Natural killer cell treated with Interleukin-12 subunit alpha and Interleukin-12 subunit beta and Interleukin-15 and Interleukin-18, amount 100 ng/mL, for 72 hours (primary cell): ENCODE measurements around the gene PCBP3. TPM values are rescaled to one million over a fixed set of nuclear protein-coding genes. Genes with fewer than 3 reads are reported as not detected.

Experiments
- ATAC-seq, 2 donors: fragments of 150-1000 bp; cut with Tn5 transposase in 1 of 2; sonication (Bioruptor Pico), chemical (Tn5 transposase) in 1 of 2; 2 replicates each; pipeline ENCODE4 v1.10.0; 2021
- DNase-seq: peaks from one replicate; pipeline ENCODE4 v3.0.0; 2022; ENCODE audit warnings: low spot score
- H3K27ac Mint-ChIP-seq, 2 donors: 1 replicate in 1 of 2; 2 replicates in 1 of 2; pipeline ENCODE4 v1.8.0; 2022; ENCODE audit warnings: mixed read lengths in 2 of 2, mild to moderate bottlenecking in 1 of 2, moderate library complexity in 1 of 2
- H3K27me3 Mint-ChIP-seq, 2 donors: 1 replicate in 1 of 2; 2 replicates in 1 of 2; pipeline ENCODE4 v1.8.0; 2022; ENCODE audit warnings: mixed read lengths in 2 of 2
- H3K36me3 Mint-ChIP-seq: one replicate; pipeline ENCODE4 v1.8.0; 2022; ENCODE audit warnings: mixed read lengths
- H3K4me1 Mint-ChIP-seq, 2 donors: 1 replicate in 1 of 2; 2 replicates in 1 of 2; pipeline ENCODE4 v1.8.0; 2022; ENCODE audit warnings: low read depth in 2 of 2, mixed read lengths in 2 of 2, mild to moderate bottlenecking in 1 of 2
- H3K4me3 Mint-ChIP-seq: one replicate; pipeline ENCODE4 v1.8.0; 2022; ENCODE audit warnings: mixed read lengths
- H3K9me3 Mint-ChIP-seq: 2 replicates; pipeline ENCODE4 v1.8.0; 2022; ENCODE audit warnings: mixed read lengths
- total RNA-seq, 2 donors: library from RNA; stranded (reverse); gene quantifications; one replicate each; pipeline ENCODE4 v1.2.3, GENCODE V29; 2022

PCBP3 gene
- total RNA-seq, 2 donors from 2014 or later, result 0.43 to 1.4 TPM

DNA sequence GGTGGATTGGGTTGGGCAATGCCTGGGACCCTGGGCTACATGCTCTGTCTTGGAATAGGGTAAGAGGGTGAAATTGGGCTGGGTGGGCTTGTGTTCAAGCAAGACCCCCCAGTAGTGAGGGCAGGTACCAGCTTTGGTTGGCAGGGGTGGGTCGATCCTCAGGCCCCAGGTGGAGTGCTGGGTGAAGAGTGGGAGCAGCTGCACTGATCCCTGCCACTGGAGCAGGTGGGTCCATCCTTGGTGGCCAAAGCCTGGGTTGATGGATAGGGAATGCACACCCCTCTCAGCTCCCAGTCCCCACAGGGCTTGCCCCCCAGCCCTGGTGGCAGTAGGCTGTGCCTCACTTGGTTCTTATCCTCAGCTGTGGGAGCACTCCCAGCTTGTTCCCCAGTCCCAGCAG is 135.2 kb downstream of the PCBP3 start:
- Mint-ChIP-seq H3K27me3 (peaks cover 26 to 57% of the 10 kb centered on the region in 2 donors), H3K4me3 (no peak overlapping the region), H3K4me1 (no peaks in the 10 kb centered on the region), H3K36me3 (peaks cover 19% of the 10 kb centered on the region), H3K9me3 (peaks cover 10% of the 10 kb centered on the region), H3K27ac (no peak overlapping the region)
- DNase-seq (no peak), ATAC-seq (no peak)

DNA sequence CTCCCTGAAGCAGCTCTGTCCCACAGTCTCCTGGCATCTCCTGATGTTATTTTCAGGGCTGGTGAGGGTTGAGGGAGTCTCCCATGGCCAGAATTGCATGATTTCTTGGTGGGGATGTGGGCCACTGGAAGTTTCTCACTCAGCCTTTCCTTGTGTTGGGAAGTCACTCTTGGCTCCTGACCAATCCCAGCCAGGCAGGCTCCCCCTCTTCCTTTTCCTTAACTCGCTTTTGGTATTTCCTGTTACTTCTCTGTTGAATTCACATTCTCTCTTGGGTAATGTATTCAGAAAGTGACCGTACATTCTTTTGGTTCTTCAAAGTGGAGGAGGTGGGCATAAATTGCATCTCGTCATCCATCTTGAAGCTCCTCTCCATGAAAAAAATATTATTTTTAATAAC is 135.7 kb downstream of the PCBP3 start:
- Mint-ChIP-seq H3K9me3 (peaks cover 10% of the 10 kb centered on the region), H3K4me1 (no peaks in the 10 kb centered on the region), H3K4me3 (no peak overlapping the region)

DNA sequence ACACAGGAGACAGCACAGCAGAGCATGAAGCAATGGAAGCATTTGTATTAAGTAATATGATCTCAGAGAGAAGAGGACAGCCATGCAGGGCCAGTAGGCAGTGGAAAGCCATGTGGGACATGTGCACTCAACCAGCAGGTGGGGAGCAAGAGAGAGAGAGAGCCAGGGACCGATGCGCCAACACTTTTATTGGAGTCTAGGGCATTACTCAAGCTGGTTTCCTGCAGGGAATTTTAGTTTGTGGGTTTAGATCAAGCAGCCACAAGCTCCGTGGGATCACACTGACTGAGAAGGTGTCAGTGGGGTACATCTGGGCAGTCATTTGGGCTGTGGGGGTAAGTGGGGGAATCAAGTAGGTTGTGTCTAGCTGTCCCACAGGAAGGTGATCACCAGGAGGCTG is 137.1 kb downstream of the PCBP3 start:
- DNase-seq, result no peak
- no peak for ATAC-seq
- Mint-ChIP-seq H3K4me1 (no peaks in the 10 kb centered on the region), H3K36me3 (peaks cover 19% of the 10 kb centered on the region), H3K27ac (no peak overlapping the region), H3K9me3 (peaks cover 10% of the 10 kb centered on the region), H3K27me3 (peaks cover 20 to 39% of the 10 kb centered on the region in 2 donors), H3K4me3 (no peak overlapping the region)

More for the DNA sequence above, 135.7 kb downstream of the PCBP3 start:
- H3K36me3 Mint-ChIP-seq, result peaks cover 19% of the 10 kb centered on the region
- ATAC-seq (no peak), DNase-seq (no peak)
- peaks cover 26 to 53% of the 10 kb centered on the region in 2 donors for H3K27me3 Mint-ChIP-seq
- H3K27ac Mint-ChIP-seq, result no peak overlapping the region

- no peak for ATAC-seq
- no peaks in the 10 kb centered on the region for H3K4me1 Mint-ChIP-seq
- peaks cover 14% of the 10 kb centered on the region for H3K36me3 Mint-ChIP-seq
- H3K9me3 Mint-ChIP-seq, result peaks cover 8% of the 10 kb centered on the region
- H3K27ac Mint-ChIP-seq, result no peak overlapping the region
- H3K4me3 Mint-ChIP-seq, result no peak overlapping the region
- no peak for DNase-seq
- H3K27me3 Mint-ChIP-seq, result peaks cover 13 to 28% of the 10 kb centered on the region in 2 donors
Measured at GRCh38 chr21:45781741-45782140, 138.2 kb downstream of the PCBP3 start.

GRCh38 chr21:45786660-45787059 is 143.1 kb downstream of the PCBP3 start:
- Mint-ChIP-seq H3K9me3 (no peaks in the 10 kb centered on the region), H3K27me3 (peaks cover 9 to 18% of the 10 kb centered on the region in 2 donors), H3K4me3 (no peak overlapping the region), H3K27ac (no peak overlapping the region), H3K36me3 (no peaks in the 10 kb centered on the region), H3K4me1 (peaks cover 0 to 4% of the 10 kb centered on the region in 2 donors)
- ATAC-seq (no peak), DNase-seq (no peak)

- peak in 1 of 2 donors; percentile 36 for ATAC-seq
- Mint-ChIP-seq H3K4me1 (peaks cover 0 to 4% of the 10 kb centered on the region in 2 donors), H3K36me3 (no peaks in the 10 kb centered on the region), H3K4me3 (no peak overlapping the region), H3K27me3 (peaks cover 9 to 21% of the 10 kb centered on the region in 2 donors), H3K9me3 (no peaks in the 10 kb centered on the region), H3K27ac (no peak overlapping the region)
- DNase-seq, result no peak
Measured at GRCh38 chr21:45787371-45787770, 143.8 kb downstream of the PCBP3 start.

DNA sequence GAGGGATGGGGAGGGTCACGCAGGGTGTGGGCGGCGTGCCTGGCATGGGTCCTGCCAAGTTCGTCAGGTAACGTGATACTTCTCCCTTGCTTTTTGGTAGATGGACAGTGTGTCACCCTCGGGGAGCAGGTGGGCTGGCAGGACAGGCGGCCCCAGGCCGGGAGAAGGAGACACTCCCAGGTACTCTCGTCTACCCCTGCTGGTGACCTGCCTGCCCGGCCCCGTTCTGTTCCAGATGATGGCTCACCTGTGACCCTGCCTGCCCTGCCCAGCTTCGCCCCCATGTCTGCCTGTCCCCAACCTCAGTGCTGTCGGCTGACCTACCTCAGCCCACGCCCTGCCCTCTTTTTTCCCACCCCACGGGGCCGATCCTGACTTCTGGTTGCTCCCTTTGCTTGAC is 144.7 kb downstream of the PCBP3 start:
- Mint-ChIP-seq H3K9me3 (no peaks in the 10 kb centered on the region), H3K27ac (no peak overlapping the region), H3K36me3 (no peaks in the 10 kb centered on the region), H3K27me3 (peaks cover 9 to 26% of the 10 kb centered on the region in 2 donors), H3K4me3 (no peak overlapping the region), H3K4me1 (peaks cover 0 to 4% of the 10 kb centered on the region in 2 donors)
- DNase-seq, result no peak
- peak; percentile 10 to 20 for ATAC-seq

DNA sequence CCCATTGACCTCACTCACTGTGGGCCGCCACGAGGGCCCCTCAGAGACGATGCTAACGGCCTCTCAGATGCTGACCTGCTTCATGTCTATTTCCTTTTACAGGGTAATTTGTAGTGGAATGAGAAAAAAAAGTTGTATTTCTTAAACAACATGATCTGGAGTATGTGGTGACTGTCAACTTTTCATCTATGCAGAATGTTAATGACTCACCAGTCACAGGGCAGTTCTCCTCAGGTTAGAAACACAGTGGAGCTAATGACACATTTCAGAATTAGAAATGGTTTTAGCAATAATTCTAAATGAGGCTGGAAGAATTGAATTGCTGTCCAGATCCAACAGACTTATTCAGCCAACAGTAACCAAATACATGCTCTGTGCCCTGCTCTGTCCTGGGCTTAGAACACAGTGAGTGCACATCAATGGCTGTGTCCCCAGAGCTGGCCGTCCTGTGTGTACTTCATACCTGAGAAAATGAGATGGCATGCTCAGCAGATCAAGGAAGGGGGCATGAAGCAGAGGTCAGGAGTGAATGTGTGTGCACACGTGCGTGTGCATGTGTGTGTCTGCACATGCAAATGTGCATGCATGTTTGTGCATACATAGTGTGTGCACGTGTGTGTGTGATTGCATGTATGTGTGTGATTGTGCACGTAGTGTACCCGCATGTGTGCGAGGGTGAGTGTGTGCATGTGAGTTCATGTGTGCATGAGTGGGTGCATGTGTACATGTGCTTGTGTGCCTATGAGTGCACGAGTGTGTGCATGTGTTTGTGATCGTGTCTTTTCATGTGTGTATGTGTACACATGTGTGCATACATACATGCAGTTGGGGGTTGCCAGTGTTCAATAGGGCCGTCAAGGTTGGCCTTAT is 145.3 kb downstream of the PCBP3 start:
- DNase-seq (no peak), ATAC-seq (no peak)
- H3K27me3 Mint-ChIP-seq, result peaks cover 7 to 29% of the 10 kb centered on the region in 2 donors
- H3K4me3 Mint-ChIP-seq, result no peak overlapping the region
- no peak overlapping the region for H3K27ac Mint-ChIP-seq
- no peaks in the 10 kb centered on the region for H3K36me3 Mint-ChIP-seq
- H3K4me1 Mint-ChIP-seq, result peaks cover 0 to 4% of the 10 kb centered on the region in 2 donors
- no peaks in the 10 kb centered on the region for H3K9me3 Mint-ChIP-seq

- no peak overlapping the region for H3K27ac Mint-ChIP-seq
- peaks cover 0 to 4% of the 10 kb centered on the region in 2 donors for H3K4me1 Mint-ChIP-seq
- H3K36me3 Mint-ChIP-seq, result no peaks in the 10 kb centered on the region
- DNase-seq (no peak), ATAC-seq (no peak)
- H3K9me3 Mint-ChIP-seq, result no peaks in the 10 kb centered on the region
- H3K27me3 Mint-ChIP-seq, result peaks cover 8 to 32% of the 10 kb centered on the region in 2 donors
- H3K4me3 Mint-ChIP-seq, result no peak overlapping the region
Measured at GRCh38 chr21:45790427-45790826, 146.9 kb downstream of the PCBP3 start.

- Mint-ChIP-seq H3K4me3 (no peak overlapping the region), H3K9me3 (no peaks in the 10 kb centered on the region), H3K4me1 (peaks cover 0 to 4% of the 10 kb centered on the region in 2 donors), H3K27ac (no peak overlapping the region), H3K27me3 (peaks cover 9 to 35% of the 10 kb centered on the region in 2 donors), H3K36me3 (no peaks in the 10 kb centered on the region)
- ATAC-seq (no peak), DNase-seq (no peak)
Measured at GRCh38 chr21:45791562-45792418, 148.3 kb downstream of the PCBP3 start.

GRCh38 chr21:45792682-45793383 is 149.3 kb downstream of the PCBP3 start:
- no peaks in the 10 kb centered on the region for H3K36me3 Mint-ChIP-seq
- DNase-seq (no peak), ATAC-seq (no peak)
- peaks cover 0 to 4% of the 10 kb centered on the region in 2 donors for H3K4me1 Mint-ChIP-seq
- peaks cover 9 to 35% of the 10 kb centered on the region in 2 donors for H3K27me3 Mint-ChIP-seq
- H3K9me3 Mint-ChIP-seq, result no peaks in the 10 kb centered on the region
- H3K4me3 Mint-ChIP-seq, result no peak overlapping the region
- no peak overlapping the region for H3K27ac Mint-ChIP-seq

DNA sequence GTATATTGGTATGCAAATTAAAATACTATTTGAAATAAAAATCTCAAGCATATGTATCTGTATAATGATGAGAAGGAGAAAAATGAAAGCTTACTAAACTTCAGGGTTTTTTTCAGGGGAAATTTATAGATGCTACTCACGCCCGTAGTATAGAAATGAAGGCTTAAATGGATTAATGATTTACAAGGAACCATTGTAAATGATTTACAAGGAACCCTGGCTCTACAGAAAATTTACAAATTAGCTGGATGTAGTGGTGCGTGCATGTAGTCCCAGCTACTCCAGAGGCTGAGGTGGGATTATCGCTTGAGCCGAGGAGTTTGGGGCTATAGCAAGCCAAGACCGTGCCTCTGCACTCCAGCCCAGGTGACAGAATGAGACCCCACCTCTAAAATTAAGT is 150.5 kb downstream of the PCBP3 start:
- Mint-ChIP-seq H3K9me3 (no peaks in the 10 kb centered on the region), H3K4me1 (peaks cover 0 to 3% of the 10 kb centered on the region in 2 donors), H3K27ac (no peak overlapping the region), H3K4me3 (no peak overlapping the region), H3K36me3 (no peaks in the 10 kb centered on the region), H3K27me3 (peaks cover 6 to 27% of the 10 kb centered on the region in 2 donors)
- no peak for ATAC-seq
- DNase-seq, result no peak

DNA sequence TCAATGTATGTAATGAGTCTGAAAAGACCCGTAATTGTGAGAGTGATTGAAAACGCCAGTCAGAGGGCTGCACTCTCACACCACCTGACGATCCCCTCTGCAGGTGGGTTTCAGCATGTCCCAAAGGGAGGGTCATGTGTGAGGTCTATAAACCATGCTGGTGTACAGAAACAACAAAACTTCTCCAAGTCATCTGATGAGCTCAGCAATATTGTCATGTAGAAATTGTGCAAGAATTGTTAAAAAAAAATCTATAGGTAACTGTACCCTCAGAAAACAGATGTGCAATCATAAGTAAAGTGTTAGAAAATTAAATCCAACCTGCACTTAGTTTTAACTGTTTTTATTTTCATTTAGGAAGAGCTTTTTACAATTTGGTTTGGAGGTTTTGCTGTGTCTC is 152.5 kb downstream of the PCBP3 start:
- Mint-ChIP-seq H3K27me3 (peaks cover 2 to 22% of the 10 kb centered on the region in 2 donors), H3K36me3 (no peaks in the 10 kb centered on the region), H3K4me3 (no peak overlapping the region), H3K27ac (no peak overlapping the region), H3K4me1 (no peaks in the 10 kb centered on the region), H3K9me3 (no peaks in the 10 kb centered on the region)
- DNase-seq (no peak), ATAC-seq (no peak)
